DOHH2 (cell line): ENCODE measurements around the gene GART.

ENCODE experiments used
- H3F3A ChIP-seq: fragments of 200-600 bp; sonication (generic), shearing (Covaris generic); 2 replicates; pipeline ENCODE4 v1.6.0; 2016; ENCODE audit warnings: antibody characterized with exemption, mild to moderate bottlenecking; ENCODE audit not compliant: control insufficient read depth, insufficient read depth
- H3K27ac ChIP-seq: fragments of 200-600 bp; sonication (generic); 2 replicates; pipeline ENCODE4 v1.5.1; 2014; ENCODE audit warnings: low read depth, mild to moderate bottlenecking, low read length, moderate library complexity
- H3K27me3 ChIP-seq: fragments of 200-600 bp; sonication (generic); 2 replicates; pipeline ENCODE4 v1.6.1; 2014; ENCODE audit warnings: mild to moderate bottlenecking, low read length, mixed read lengths; ENCODE audit not compliant: control insufficient read depth
- H3K36me3 ChIP-seq: fragments of 200-600 bp; sonication (generic); 2 replicates; pipeline ENCODE4 v1.6.1; 2014; ENCODE audit warnings: mild to moderate bottlenecking, low read length, moderate library complexity, mixed read lengths; ENCODE audit not compliant: control insufficient read depth
- H3K4me1 ChIP-seq: fragments of 200-600 bp; sonication (generic); 2 replicates; pipeline ENCODE4 v1.6.1; 2014; ENCODE audit warnings: mild to moderate bottlenecking, low read length, mixed read lengths; ENCODE audit not compliant: control insufficient read depth
- H3K4me2 ChIP-seq: fragments of 200-600 bp; sonication (generic); 2 replicates; pipeline ENCODE4 v1.6.0; 2014; ENCODE audit warnings: mild to moderate bottlenecking, low read length, moderate library complexity
- H3K4me3 ChIP-seq: fragments of 200-600 bp; sonication (generic); 2 replicates; pipeline ENCODE4 v1.5.1; 2014; ENCODE audit warnings: mild to moderate bottlenecking, low read length, mixed read lengths
- H3K79me2 ChIP-seq: fragments of 200-600 bp; sonication (generic); 2 replicates; pipeline ENCODE4 v1.6.1; 2014; ENCODE audit warnings: mild to moderate bottlenecking, low read length, mixed read lengths; ENCODE audit not compliant: control insufficient read depth
- H3K9me2 ChIP-seq: fragments of 200-600 bp; sonication (generic); replicated peaks from 2 replicates; pipeline ENCODE4 v1.6.1; 2014; ENCODE audit warnings: mild to moderate bottlenecking, low read length, mixed read lengths; ENCODE audit not compliant: control insufficient read depth
- H3K9me3 ChIP-seq: fragments of 200-600 bp; sonication (generic); 2 replicates; pipeline ENCODE4 v1.6.1; 2014; ENCODE audit warnings: antibody characterized with exemption, low read length, mixed read lengths; ENCODE audit not compliant: control insufficient read depth, insufficient read depth
- H4K20me1 ChIP-seq: fragments of 200-600 bp; sonication (generic); 2 replicates; pipeline ENCODE4 v1.6.0; 2014; ENCODE audit warnings: low read depth, mild to moderate bottlenecking, antibody characterized with exemption, low read length, moderate library complexity; ENCODE audit not compliant: control insufficient read depth, insufficient read depth
- CTCF ChIP-seq: fragments of 200-600 bp; sonication (generic); IDR thresholded peaks from one replicate; pipeline ENCODE4 v1.5.1; 2014; ENCODE audit warnings: antibody characterized with exemption, mild to moderate bottlenecking, low read depth, low read length; ENCODE audit not compliant: poor library complexity, severe bottlenecking
- EZH2phosphoT487 ChIP-seq: fragments of 200-600 bp; sonication (generic); IDR thresholded peaks from 2 replicates; pipeline ENCODE4 v1.6.1; 2017; ENCODE audit warnings: borderline replicate concordance, mild to moderate bottlenecking, antibody characterized with exemption, low read length, moderate library complexity, mixed read lengths

The GART gene

GRCh38 chr21:33518899-33519298 lies 23.0 kb downstream of the GART start:
- Histone ChIP-seq H3K4me2 (no peak overlapping the region), H3K79me2 (no peaks in the 10 kb centered on the region), H3K27ac (no peak overlapping the region), H3K4me1 (no peaks in the 10 kb centered on the region), H3K9me2 (no peaks in the 10 kb centered on the region), H3K4me3 (no peak overlapping the region), H3F3A (peaks cover 6% of the 10 kb centered on the region), H3K36me3 (peaks cover 80% of the 10 kb centered on the region), H3K9me3 (no peaks in the 10 kb centered on the region), H4K20me1 (no peaks in the 10 kb centered on the region), H3K27me3 (no peaks in the 10 kb centered on the region)
- no peak for TF ChIP-seq CTCF
- TF ChIP-seq EZH2phosphoT487: no peak

GRCh38 chr21:33514229-33514628 lies 27.7 kb downstream of the GART start:
- Histone ChIP-seq H3K9me3 (no peaks in the 10 kb centered on the region), H3K36me3 (peaks cover 88% of the 10 kb centered on the region), H3F3A (no peaks in the 10 kb centered on the region), H3K27me3 (no peaks in the 10 kb centered on the region), H3K79me2 (no peaks in the 10 kb centered on the region), H4K20me1 (no peaks in the 10 kb centered on the region), H3K4me1 (no peaks in the 10 kb centered on the region), H3K4me3 (no peak overlapping the region), H3K4me2 (no peak overlapping the region), H3K27ac (no peak overlapping the region), H3K9me2 (no peaks in the 10 kb centered on the region)
- TF ChIP-seq CTCF: no peak
- no peak for TF ChIP-seq EZH2phosphoT487

- Histone ChIP-seq H3K4me2 (no peak overlapping the region), H4K20me1 (no peaks in the 10 kb centered on the region), H3K9me3 (no peaks in the 10 kb centered on the region), H3K27ac (no peak overlapping the region), H3K4me3 (no peak overlapping the region), H3K9me2 (no peaks in the 10 kb centered on the region), H3K4me1 (no peaks in the 10 kb centered on the region), H3F3A (no peaks in the 10 kb centered on the region), H3K27me3 (no peaks in the 10 kb centered on the region), H3K79me2 (no peaks in the 10 kb centered on the region), H3K36me3 (peaks cover 87% of the 10 kb centered on the region)
- TF ChIP-seq CTCF (no peak), EZH2phosphoT487 (no peak)
These were observed 29.4 kb downstream of the GART start for GRCh38 chr21:33512481-33512880.

GRCh38 chr21:33511639-33512038 lies 30.3 kb downstream of the GART start:
- Histone ChIP-seq H3K9me3 (no peaks in the 10 kb centered on the region), H4K20me1 (no peaks in the 10 kb centered on the region), H3F3A (no peaks in the 10 kb centered on the region), H3K4me1 (no peaks in the 10 kb centered on the region), H3K27ac (no peak overlapping the region), H3K79me2 (no peaks in the 10 kb centered on the region), H3K9me2 (no peaks in the 10 kb centered on the region), H3K36me3 (peaks cover 87% of the 10 kb centered on the region), H3K4me2 (no peak overlapping the region), H3K27me3 (no peaks in the 10 kb centered on the region), H3K4me3 (no peak overlapping the region)
- TF ChIP-seq CTCF: no peak
